ENCODE results near the gene OR4D2.

Gene OR4D2

GRCh38 chr17:58207451-58207850, 40.7 kb downstream of the OR4D2 start:
- H3K4me3 ChIP-seq (ENCODE audit: low read depth in 1 of 2, low read length in 1 of 2): no peak overlapping the region
- H3K27ac ChIP-seq: no peak overlapping the region
- H3K4me1 ChIP-seq (ENCODE audit: control insufficient read depth in 1 of 2, insufficient read depth in 1 of 2, low read depth in 1 of 2, low read length in 1 of 2): no peaks in the 10 kb centered on the region
- H3K36me3 ChIP-seq: peaks cover 9% of the 10 kb centered on the region
- no peaks in the 10 kb centered on the region for H3K9me3 ChIP-seq
- no peaks in the 10 kb centered on the region for H3K27me3 ChIP-seq
- no peak for TF ChIP-seq CTCF (IDR thresholded peaks at IDR 0.05)

- Histone ChIP-seq H3K27ac (no peak overlapping the region), H3K36me3 (peaks cover 9% of the 10 kb centered on the region)
- no peak for TF ChIP-seq CTCF (IDR thresholded peaks at IDR 0.05)
Observed at GRCh38 chr17:58208344-58208743, 41.6 kb downstream of the OR4D2 start.

GRCh38 chr17:58210922-58211321, 44.1 kb downstream of the OR4D2 start:
- Histone ChIP-seq H3K27ac (no peak overlapping the region), H3K9me3 (no peaks in the 10 kb centered on the region), H3K36me3 (peaks cover 9% of the 10 kb centered on the region), H3K4me1 (ENCODE audit: control insufficient read depth in 1 of 2, insufficient read depth in 1 of 2, low read depth in 1 of 2, low read length in 1 of 2) (no peaks in the 10 kb centered on the region), H3K27me3 (no peaks in the 10 kb centered on the region), H3K4me3 (ENCODE audit: low read depth in 1 of 2, low read length in 1 of 2) (no peak overlapping the region)
- no peak for TF ChIP-seq CTCF (IDR thresholded peaks at IDR 0.05)

More at GRCh38 chr17:58208344-58208743, 41.6 kb downstream of the OR4D2 start:
- no peak overlapping the region for H3K4me3 ChIP-seq (ENCODE audit: low read depth in 1 of 2, low read length in 1 of 2)
- H3K9me3 ChIP-seq: no peaks in the 10 kb centered on the region
- H3K4me1 ChIP-seq (ENCODE audit: control insufficient read depth in 1 of 2, insufficient read depth in 1 of 2, low read depth in 1 of 2, low read length in 1 of 2): no peaks in the 10 kb centered on the region
- H3K27me3 ChIP-seq: no peaks in the 10 kb centered on the region

- peaks cover 15 to 19% of the 10 kb centered on the region in 2 experiments for H3K4me1 ChIP-seq (ENCODE audit: control insufficient read depth in 1 of 2, insufficient read depth in 1 of 2, low read depth in 1 of 2, low read length in 1 of 2)
- no peaks in the 10 kb centered on the region for H3K9me3 ChIP-seq
- no peaks in the 10 kb centered on the region for H3K27me3 ChIP-seq
- no peak overlapping the region for H3K4me3 ChIP-seq (ENCODE audit: low read depth in 1 of 2, low read length in 1 of 2)
- TF ChIP-seq CTCF (IDR thresholded peaks at IDR 0.05): no peak
- no peak overlapping the region for H3K27ac ChIP-seq
- no peaks in the 10 kb centered on the region for H3K36me3 ChIP-seq
Observed at GRCh38 chr17:58215685-58216084, 48.9 kb downstream of the OR4D2 start.

GRCh38 chr17:58217766-58218165, 51.0 kb downstream of the OR4D2 start:
- TF ChIP-seq CTCF (IDR thresholded peaks at IDR 0.05): no peak
- no peak overlapping the region for H3K4me3 ChIP-seq (ENCODE audit: low read depth in 1 of 2, low read length in 1 of 2)
- H3K9me3 ChIP-seq: no peaks in the 10 kb centered on the region
- H3K27me3 ChIP-seq: no peaks in the 10 kb centered on the region
- no peaks in the 10 kb centered on the region for H3K36me3 ChIP-seq
- peaks cover 15 to 19% of the 10 kb centered on the region in 2 experiments for H3K4me1 ChIP-seq (ENCODE audit: control insufficient read depth in 1 of 2, insufficient read depth in 1 of 2, low read depth in 1 of 2, low read length in 1 of 2)
- no peak overlapping the region for H3K27ac ChIP-seq
